SH-SY5Y (cell line): ENCODE measurements around the gene JUP.

Experiments
- GATA2 ChIP-seq: IDR thresholded peaks from 2 replicates; pipeline ENCODE4 v1.6.1; 2011; ENCODE audit warnings: mild to moderate bottlenecking, low read depth, low read length
- GATA3 ChIP-seq: IDR thresholded peaks from 2 replicates; pipeline ENCODE4 v1.6.1; 2011; ENCODE audit warnings: low read depth, mild to moderate bottlenecking, low read length, moderate library complexity

JUP gene

DNA sequence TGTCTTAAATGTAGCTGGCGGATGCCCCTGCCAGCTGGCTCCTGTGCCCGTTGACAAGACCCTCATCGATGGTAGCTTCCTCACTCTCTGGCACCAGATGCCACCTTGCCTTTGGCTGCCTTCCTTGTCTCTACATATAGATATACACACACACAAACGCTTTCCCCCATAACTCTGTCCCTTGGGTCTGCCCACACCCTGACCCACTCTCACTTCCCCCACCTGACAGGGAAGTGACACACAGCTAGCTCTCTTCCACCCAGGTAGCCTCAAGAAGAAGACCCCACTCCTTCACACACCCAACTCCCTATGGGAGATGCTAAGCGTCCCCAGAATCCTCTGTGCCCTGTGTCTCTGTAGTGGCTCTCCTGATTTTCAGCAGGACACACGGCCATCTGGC lies 25.6 kb downstream of the JUP start:
- TF ChIP-seq GATA2 (no peak), GATA3 (no peak)

DNA sequence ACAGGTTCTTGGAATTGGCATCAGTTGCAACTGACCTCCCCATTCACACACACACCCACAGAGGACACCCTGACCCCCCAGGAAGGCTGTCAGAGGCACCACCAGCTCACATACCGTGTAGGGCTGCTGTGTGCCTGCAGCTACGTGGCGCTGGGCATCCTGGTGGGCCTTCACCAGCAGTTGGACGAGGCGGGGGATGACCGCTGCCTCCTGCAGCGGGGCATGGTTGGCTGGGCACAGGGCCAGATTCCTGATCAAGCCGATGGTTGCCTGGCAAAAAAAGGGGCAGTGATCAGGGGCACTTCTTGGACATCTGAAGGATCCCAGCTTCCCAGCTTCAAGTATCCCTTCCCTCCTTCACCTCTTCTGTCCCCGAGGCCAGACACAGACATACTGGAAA lies 27.9 kb downstream of the JUP start:
- TF ChIP-seq GATA2 (no peak), GATA3 (no peak)

DNA sequence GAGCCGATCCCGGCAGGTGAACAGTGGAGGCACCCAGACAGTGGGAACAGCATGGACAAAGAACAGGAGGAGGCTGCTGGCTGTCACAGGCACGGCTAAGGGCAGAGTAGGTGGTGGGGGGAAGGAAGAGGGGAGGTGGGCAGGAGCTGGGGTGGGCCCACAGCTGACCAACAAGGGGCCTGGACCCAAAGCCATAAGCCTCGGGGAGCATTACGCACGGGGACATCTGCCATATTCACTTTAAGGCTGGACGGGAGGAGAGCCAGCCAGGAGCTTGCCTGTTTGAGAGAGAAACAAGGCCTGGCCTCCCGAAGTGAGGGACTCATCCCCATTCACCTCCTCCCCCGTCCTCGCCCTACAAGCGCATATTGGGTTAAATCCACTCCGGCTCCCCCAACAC lies 32.4 kb downstream of the JUP start:
- TF ChIP-seq GATA2 (no peak), GATA3 (no peak)

DNA sequence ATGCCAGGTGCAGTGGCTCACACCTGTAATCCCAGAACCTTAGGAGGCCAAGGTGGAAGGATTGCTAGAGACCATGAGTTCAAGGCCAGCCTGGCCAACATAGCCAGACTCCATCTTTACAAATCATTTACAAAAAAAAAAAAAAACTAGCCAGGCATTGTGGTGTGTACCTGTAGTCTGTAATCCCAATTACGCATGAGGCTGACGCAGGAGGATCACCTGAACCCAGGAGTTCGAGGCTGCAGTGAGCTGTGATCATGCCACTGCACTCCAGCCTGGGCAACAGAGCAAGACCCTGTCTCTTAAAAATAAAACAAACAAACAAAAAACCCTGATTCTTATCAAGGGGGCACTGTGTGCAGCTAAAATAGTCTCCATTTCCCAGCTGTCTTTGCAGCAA lies 35.2 kb downstream of the JUP start:
- no peak for TF ChIP-seq GATA2
- no peak for TF ChIP-seq GATA3

DNA sequence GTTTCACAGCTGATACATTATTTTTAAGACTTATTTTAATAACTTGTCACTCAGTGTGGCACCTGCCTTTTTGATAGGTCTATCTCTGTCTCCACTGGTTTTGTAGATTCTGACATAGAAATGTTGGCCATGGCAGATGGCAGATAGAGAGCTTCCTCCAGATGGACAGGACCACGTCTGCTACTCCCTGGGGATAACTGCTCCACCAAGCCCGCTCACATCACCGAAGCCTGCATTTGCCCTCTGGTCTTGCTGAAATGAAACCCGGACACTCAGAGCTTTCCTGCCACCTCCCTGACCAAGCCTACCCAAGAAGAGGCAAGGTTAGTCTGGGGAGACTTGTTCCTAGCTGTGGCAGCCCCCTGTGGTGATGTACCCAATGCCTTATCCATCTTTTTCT lies 35.6 kb downstream of the JUP start:
- TF ChIP-seq GATA3 = no peak
- TF ChIP-seq GATA2 = no peak

DNA sequence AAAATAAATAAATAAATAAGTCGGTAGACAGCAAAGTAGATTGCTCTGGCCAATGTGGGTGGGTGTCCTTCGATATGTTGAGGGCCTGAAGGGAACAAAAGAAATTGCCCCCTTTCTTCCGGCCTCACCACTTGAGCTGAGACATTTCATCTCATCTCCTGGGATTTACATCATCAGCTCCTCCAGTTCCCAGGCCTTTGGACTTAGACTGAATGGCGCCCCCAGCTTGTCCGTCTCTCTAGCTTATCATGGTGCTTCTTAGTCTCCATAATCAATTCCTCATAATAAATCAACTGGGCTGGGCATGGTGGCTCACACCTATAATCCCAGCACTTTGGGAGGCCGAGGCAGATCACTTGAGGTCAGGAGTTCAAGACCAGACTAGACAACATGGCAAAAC lies 38.2 kb downstream of the JUP start:
- TF ChIP-seq GATA3 (no peak), GATA2 (no peak)

DNA sequence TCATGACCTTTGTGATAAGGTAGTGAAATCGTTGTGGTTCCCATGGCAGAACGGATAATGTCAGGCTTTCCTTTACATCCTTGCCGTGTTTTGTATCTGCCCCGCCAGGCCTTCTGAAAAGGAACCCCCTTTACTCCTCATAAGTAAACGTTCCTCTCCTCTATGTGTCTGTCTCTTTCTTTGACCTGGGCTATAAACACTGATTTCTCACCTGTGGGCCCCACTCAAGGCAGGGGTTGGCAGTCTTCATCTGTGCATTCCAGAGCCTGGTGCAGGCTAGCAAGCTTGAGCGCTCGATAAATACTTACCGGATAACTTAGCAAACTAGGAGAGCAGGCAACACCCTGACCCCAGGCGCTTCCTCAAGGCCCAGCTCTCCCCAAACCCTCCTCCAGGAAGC lies 44.8 kb downstream of the JUP start:
- TF ChIP-seq GATA2 (no peak), GATA3 (no peak)

DNA sequence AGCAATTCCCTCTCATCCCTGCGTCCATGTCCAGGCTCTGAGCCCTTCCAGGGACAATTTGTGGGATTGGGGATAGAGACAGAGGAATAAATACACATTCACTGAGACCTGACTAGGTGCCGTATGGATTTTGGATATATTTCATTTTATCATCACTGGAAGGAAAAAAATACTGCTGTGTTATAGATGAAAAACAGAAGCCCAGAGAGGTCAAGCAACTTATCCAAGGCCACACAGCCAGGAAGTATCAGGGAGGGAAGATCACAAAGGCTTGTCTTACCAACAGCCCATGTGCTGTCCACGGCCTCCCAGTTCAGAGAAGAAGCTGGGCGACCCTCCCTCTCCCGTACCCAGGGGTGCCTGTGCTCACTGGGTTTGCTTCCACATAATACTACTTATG lies 46.0 kb downstream of the JUP start:
- TF ChIP-seq GATA3 (no peak), GATA2 (no peak)

DNA sequence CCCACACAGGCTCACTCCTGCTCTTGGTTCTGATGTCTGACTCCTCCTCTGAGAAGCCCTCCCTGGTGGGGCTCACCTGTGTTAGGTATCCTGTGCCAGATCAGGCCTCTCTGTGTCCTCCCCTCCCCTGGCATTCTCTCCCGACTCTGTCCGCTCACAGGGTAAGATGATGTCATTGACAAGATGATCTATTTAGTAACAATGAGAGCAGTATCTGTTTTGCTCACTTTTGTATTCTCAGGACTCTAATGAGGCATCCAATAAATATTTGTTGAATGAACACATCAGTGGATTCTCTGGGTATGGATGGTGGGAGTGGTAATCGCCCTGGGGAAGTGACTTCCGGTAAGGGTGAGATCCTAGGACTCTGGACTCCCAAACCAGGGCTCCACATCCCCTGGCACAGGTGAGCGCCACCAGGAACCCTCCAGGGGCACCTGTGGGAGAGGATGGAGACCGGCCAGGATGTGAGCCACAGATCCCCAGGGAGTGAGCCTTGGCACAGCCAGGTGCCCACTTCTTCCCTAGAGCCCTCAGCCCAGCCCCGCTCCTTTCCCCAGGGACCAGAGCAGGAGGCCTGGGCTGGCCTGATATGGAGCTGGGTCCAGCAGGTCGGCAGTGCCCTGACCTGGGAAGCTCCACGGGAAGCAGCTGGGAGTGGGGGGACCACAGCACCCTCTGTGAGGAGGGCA lies 46.7 kb downstream of the JUP start:
- TF ChIP-seq GATA3 (no peak), GATA2 (no peak)

DNA sequence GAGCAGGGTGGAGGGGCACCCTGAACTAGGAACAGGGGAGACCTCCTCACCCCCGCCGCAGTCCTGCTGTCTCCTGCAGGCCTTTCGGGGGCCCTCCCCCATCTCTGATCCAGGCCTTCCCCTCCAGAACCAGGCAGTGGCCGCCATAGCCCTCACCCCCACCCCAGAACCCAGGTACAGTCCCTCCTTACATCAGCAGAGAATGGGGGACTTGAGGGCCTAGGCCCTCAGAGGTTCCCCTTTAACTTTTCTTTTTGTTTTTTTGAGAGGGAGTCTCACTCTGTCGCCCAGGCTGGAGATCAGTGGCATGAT lies 47.8 kb downstream of the JUP start:
- no peak for TF ChIP-seq GATA3
- TF ChIP-seq GATA2 = no peak

DNA sequence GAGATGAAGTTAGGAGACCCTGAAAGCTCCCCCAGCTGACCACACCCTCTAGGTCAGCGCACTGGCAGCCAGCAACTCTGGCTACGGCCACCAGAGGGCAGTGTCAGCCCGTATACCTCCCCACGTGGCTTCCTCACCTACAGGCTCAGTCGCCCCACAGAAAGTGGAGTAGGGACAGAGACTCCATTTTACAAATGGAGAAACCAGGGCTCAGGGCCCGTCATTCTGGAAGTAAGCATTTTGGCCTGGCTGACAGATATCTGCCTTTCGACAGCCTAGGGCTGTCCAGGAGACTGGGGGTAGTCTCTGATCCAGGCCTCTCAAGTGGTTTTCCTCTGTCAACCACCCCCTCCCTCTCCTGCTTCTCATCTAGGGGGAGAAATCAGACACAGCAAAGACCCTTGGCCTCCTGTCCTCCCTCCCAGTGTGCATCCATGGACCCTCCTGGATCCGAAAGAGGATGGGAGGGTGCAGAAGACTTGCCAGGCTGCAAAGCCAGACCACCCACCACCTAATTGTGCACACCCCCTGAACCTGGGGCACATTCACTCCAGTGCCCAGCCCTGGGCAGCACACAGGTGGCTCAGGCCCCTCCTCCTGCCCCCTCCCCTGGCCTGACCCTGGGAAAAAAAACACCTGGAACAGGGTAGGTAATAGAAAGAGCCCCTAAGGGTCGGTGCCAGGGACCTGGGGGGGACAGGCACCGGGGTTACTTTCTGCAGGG lies 48.3 kb downstream of the JUP start:
- no peak for TF ChIP-seq GATA3
- no peak for TF ChIP-seq GATA2

DNA sequence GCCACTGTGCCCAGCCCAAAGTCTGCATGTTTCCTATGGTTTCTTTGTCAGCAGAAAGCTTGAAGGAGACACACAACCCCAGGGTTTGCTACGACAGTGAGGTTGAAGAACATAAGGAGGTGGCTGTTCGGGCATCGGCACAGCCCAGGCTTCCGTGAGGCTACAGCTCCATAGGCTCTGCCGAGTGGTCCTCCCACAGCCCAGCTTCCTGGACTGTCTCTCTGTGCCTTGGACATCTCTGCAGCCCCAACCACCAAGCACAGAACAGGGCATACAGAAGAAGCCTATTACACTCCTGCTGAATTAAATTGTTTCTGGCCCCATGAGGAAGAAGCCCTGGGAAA lies 48.9 kb downstream of the JUP start:
- TF ChIP-seq GATA3 (no peak), GATA2 (no peak)

DNA sequence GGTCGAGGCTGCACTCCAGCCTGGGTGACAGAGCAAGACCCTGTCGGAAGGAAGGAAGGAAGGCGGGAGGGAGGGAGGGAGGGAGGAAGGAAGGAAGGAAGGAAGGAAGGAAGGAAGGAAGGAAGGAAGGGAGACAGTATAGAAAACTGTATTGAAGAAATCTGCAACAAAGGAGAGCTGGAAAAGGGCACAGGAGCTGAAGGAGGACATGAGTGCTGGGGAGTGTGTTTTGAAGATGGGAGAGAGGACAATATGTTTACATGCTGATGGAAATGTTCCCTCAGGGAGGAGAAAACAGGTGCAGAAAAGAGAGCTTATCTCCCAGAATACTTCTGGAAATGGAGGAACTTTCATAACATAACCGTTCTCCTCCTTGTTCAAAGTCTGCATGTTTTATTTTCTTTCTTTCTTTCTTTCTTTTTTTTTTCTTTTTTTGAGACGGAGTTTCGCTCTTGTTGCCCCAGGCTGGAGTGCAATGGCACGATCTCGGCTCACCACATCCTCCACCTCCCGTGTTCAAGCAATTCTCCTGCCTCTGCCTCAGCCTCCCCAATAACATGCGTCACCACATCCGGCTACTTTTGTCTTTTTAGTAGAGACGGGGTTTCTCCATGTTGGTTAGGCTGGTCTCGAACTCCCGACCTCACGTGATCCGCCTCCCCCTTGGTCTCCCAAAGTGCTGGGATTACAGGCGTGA lies 49.4 kb downstream of the JUP start:
- TF ChIP-seq GATA3 = no peak
- no peak for TF ChIP-seq GATA2

DNA sequence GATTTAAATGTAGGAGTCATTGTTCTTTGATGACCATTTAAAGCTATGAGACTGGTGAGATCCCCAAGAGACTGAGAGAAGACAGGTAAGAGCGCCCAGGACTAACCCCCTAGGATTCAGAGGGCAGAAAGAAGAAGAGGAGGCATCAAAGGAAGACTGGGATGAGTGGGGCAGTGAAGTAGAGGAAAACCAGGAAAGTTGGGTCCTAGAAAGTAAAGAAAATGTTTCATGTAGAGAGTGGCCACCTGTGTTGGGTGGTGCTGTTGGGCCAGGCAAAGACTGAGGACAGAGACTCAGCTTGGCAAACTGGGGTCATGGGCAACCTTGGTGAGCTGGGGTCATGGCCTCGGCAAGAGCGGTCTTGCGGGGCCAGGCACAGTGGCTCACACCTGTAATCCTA lies 50.8 kb downstream of the JUP start:
- TF ChIP-seq GATA3 (no peak), GATA2 (no peak)

DNA sequence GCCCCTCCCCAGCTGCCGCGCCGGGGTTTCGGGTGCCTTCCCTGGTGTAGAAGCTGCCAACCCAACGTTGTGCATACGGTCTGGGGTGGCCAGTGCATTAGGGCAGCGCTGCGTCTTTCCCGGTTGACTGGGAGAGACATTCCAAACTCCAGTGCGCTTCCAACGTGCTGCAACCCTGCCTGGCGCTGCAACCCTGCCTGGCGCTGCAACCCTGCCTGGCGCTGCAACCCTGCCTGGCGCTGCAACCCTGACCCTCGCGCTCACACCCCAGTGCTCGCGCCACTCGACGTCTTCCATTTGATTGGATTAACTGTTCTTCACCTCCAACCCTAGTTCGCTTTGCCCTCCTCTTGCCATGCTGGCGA lies 51.6 kb downstream of the JUP start:
- TF ChIP-seq GATA3 (no peak), GATA2 (no peak)
